GM21447 (cell line): ENCODE data around the gene AKR1A1.
"Not testable (repeated sequence)": the region's sequence is repeated elsewhere in the genome, so short reads cannot be mapped to it uniquely, and the experiment has no call there.

Source experiments
- ATAC-seq: cut with Tn5 transposase; IDR thresholded peaks from one replicate; pipeline ENCODE4 v1.9.1; 2021; ENCODE audit not compliant: unreplicated experiment

AKR1A1 gene

GRCh38 chr1:45523516-45523915, 27.1 kb upstream of the AKR1A1 start:
- ATAC-seq = not testable (repeated sequence)

DNA sequence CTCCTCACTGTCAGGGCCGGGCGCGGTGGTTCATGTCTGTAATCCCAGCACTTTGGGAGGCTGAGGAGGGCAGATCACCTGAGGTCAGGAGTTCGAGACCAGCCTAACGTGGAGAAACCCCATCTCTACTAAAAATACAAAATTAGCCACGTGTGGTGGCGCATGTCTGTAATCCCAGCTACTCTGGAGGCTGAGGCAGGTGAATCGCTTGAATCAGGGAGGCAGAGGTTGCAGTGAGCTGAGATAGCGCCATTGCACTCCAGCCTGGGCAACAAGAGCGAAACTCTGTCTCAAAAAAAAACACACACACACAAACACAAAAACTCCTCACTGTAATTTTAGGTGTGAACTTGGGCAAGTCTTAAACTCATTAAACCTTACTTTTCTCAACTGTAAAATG, 26.7 kb upstream of the AKR1A1 start:
- ATAC-seq = not testable (repeated sequence)

- ATAC-seq = no peak
These were observed 24.4 kb upstream of the AKR1A1 start for GRCh38 chr1:45526135-45526644.

DNA sequence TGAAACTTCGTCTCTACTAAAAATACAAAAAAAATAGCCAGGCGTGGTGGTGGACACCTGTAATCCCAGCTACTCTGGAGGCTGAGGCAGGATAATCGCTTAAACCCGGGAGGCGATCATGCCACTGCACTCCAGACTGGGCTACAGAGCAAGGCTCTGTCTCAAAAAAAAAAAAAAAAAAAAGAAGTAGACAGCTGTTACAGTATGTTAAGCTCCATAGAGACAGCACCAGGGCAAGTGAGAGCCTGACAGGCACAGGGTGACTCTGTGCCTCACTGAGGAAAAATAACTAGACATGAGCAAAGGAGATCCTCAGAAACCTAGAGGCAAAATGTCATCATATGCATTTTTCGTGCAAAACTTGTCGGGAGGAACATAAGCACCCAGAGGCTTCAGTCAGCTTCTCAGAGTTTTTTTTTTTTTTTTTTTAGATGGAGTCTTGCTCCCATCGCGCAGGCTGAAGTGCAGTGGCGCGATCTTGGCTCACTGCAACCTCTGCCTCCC, 19.9 kb upstream of the AKR1A1 start:
- ATAC-seq = no peak

- no peak for ATAC-seq
These were observed 18.8 kb upstream of the AKR1A1 start for GRCh38 chr1:45531873-45532272.

DNA sequence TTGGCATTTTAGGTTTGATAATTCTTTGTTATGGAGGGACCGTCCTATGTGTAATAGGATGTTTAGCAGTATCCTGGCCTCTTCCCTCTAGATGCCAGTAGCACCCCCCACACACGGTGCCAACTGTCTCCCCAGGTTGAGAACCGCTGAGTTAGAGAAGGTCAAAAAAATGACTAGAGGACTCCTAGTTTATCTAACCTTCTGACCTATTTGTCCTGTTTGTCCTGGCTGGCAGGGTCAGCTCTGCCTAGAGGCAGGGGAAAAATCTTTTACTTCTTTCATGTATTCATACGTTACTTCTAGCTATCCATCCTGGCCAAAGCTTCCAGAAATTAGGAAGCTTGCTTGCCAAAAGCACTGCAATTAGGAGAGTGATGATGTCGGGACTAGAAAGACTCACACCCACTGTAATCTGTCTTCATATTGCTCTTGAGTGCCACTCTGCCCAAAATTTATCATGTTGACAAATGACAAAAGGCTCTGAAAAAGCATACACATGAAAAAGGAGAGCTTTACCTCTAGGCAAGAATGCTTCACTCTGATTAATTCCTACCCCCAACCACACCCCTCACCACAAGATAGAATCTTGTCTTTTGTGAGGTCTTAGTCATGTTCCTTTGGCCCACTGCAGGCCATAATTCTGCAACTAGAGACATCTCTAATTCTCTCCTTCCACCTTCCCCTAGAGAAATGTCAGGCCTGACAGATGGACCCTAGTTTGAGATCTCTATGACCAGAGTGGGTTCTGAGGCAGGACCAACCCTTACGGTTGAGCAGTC, 14.4 kb upstream of the AKR1A1 start:
- ATAC-seq = no peak

DNA sequence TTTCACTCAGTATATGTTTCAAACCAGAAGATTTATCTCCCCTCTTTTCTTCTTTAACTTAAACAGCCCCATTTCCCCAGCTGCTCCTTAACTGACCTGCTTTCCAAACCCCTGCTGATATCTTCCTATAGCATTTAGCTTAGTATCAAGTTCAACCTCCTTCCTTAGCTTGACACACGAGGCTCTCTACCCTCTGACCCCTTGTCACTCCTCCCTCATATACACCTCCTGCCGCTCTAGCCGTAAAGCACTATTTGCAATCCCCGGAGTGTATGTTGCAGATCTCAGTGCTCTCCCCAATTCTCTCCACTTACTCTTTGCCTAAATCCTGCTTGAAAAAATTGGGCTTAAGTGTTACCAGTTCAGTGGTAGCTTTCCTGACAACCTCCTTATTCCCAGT, 13.7 kb upstream of the AKR1A1 start:
- ATAC-seq = no peak

DNA sequence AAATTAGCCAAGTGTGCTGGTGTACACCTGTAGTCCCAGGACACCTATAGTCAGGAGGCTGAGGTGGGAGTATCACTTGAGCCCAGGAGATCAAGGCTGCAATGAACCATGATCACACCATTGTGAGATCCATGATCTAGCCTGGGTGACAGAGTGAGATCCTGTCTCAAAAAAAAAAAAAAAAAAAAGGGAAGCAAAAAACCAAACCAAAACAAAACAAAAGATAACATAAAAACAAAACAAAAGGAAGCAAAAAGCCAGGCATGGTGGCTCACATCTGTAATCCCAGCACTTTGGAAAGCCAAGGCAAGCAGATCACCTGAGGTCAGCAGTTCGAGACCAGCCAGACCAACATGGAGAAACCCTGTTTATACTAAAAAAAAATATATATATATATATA, 9.4 kb upstream of the AKR1A1 start:
- ATAC-seq = no peak

- no peak for ATAC-seq
These were observed 8.0 kb upstream of the AKR1A1 start for GRCh38 chr1:45542591-45542990.

DNA sequence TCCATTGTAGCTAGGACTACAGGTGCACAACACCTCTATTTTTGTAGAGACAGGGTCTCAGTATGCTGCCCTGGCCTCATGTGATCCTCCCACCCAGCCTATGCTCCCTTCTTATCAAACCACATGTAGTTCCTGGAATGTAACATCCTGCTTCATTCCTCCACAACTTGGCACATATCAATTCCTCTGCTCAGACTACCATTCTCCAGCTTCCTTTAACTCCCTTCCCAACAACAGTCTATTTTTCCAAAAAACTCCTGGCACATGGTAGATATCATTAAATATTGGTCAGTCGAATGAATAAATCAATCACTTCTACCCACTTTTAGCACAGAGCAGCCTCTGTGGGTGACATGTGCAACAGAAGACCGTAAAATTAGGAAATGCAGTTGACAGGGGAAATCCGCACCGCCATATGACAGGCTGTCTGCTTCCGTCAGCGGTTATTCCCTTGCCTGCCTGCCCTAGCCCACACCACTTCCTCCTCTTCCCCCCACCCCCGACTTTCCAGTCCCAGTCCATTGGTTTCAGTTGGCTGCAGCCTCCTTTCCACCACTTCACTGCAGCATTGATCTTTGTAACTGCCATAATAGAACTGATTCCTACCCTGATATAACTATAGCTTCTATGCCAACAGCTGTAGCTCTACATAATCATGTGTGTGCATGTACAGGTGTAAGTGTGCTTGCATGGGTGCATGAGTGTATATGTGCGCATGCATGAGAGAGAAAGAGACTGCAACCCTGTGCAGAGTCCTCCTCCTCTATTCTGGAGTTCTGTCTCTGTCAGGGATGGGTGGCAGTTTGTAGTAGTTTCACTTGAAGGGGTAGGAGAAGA, 6.8 kb upstream of the AKR1A1 start:
- ATAC-seq = peak; percentile 61

DNA sequence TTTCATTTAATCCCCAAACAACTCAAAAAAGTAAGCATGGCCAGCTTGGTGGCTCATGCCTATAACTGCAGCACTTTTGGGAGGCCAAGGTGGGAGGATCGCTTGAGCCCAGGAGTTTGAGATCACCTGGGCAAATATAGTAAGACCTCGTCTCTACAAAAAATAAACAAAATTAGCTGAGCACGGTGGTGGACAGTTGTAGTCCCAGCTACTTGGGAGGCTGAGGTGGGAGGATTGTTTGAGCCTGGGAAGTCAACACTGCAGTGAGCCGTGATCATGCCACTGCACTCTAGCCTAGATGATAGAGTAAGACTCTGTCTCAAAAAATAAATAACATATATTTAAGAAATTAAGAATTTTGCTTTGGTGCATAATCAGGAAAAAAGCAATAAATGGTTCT, 6.1 kb upstream of the AKR1A1 start:
- no peak for ATAC-seq

DNA sequence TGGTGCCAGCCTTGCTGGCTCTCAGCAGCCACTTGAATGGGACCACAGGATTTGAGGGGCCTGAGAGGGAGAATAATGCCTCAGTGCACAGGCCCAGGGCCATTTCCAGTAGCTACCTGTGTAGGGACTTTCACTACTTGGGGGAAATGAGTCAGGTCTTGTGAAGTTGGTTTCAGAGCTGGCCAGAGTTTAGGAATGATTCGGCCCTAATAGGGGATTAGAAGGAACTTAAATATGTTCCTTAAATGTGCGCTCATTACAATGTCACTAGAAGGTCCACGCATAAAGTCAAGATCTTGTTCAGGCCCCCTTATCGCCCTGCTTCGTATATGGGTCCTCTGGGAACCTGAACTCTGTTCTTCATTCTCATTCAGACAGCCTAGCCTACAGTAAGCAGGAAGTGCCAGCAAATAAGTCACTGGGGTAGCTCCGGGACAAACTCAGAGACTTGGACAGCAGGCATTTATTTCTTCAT, 5.6 kb upstream of the AKR1A1 start:
- ATAC-seq = peak; percentile 51

- no peak for ATAC-seq
These were observed 4.9 kb upstream of the AKR1A1 start for GRCh38 chr1:45545553-45546310.

DNA sequence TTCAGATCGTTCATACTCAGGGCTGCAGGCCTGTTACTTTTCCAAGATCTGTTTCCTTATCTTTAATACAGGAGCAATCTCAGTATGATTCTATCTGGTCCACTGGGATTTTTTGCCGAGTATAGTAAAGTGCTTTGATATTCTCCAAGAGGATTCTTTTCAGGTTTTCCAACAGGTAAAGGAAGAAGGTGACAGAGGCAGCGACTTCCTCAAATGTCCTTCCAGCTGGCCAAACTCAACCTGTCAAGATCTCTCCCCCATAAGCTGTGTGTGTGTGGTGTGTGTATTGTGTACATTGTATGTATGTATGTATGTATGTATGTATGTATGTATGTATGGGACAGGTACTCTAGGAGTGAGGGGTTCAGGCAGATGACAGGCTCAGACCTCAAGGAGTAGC, 1.1 kb downstream of the AKR1A1 start:
- no peak for ATAC-seq

- no peak for ATAC-seq
These were observed 1.7 kb downstream of the AKR1A1 start for GRCh38 chr1:45552331-45552730.

- no peak for ATAC-seq
These were observed 3.6 kb downstream of the AKR1A1 start for GRCh38 chr1:45554198-45554597.

GRCh38 chr1:45557422-45557944, 6.9 kb downstream of the AKR1A1 start:
- no peak for ATAC-seq

GRCh38 chr1:45563843-45564242, 13.2 kb downstream of the AKR1A1 start:
- ATAC-seq = no peak

DNA sequence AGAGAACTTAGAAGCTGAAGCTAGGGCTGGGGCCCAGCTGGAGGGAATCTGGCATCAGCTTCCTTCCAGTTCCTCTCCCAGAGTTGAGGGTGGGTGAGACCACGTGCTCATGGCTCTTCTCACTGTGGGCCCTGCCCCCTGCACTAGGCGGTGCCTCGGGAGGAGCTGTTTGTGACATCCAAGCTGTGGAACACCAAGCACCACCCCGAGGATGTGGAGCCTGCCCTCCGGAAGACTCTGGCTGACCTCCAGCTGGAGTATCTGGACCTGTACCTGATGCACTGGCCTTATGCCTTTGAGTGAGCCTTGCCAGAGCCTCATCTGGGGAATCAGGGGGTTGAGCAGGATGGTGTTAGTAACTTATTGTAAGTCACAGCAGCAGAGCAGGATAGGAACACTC, 16.1 kb downstream of the AKR1A1 start:
- ATAC-seq = no peak

DNA sequence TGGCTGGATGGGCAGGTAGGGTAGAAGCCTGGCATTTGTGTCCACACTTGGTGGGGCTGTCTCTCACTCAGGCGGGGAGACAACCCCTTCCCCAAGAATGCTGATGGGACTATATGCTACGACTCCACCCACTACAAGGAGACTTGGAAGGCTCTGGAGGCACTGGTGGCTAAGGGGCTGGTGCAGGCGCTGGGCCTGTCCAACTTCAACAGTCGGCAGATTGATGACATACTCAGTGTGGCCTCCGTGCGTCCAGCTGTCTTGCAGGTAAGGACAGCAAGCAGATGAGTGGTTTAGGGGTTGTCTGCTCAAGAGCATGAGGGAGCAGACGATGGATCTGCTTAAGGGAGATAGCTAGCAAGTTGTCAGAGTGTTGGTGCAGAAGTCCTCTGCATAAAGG, 17.3 kb downstream of the AKR1A1 start:
- no peak for ATAC-seq

- no peak for ATAC-seq
These were observed 17.8 kb downstream of the AKR1A1 start for GRCh38 chr1:45568421-45568820.
